ENCODE results near the gene SLC30A4. TPM values are rescaled to one million over a fixed set of nuclear protein-coding genes. Genes with fewer than 3 reads are reported as not detected.

SLC30A4 gene
- total RNA-seq, 2 donors from 2014 or later = 4.1 to 4.9 TPM

MicroRNAs encoded within 50 kb of the gene (microRNA counts, 767-probe panel; counts per million panel counts)
- microRNA hsa-miR-147b = 0 counts per million in 2 donors

Other genes with a start within 250 kb of the SLC30A4 start
- 10 to 100 TPM; 36.0 to 38.2 TPM for gene GATM, start 144.2 kb downstream of the SLC30A4 start, total RNA-seq
- 10 to 100 TPM; 37.7 to 46.6 TPM for gene BLOC1S6, start 64.6 kb upstream of the SLC30A4 start, total RNA-seq
- gene SQOR, start 112.3 kb upstream of the SLC30A4 start, total RNA-seq = 10 to 100 TPM; 21.2 to 30.7 TPM

All from right atrium auricular region (tissue), 2 donors.